ENCODE data around the gene PRSS16. TPM values are rescaled to one million over a fixed set of nuclear protein-coding genes. Genes with fewer than 3 reads are reported as not detected.

PRSS16 gene
- total and polyA plus RNA-seq, 10 donors, result 0.09 to 6.0 (median 0.88) TPM

- Histone ChIP-seq H3K4me3 (no peak overlapping the region), H3K27me3 (replicated peaks in 1 of 7) (peaks cover 0 to 100% (median 55%) of the 10 kb centered on the region in 7 donors), H3K4me1 (peaks cover 0 to 12% (median 0%) of the 10 kb centered on the region in 6 donors), H3K27ac (no peak overlapping the region), H3K9me3 (peaks cover 0 to 21% (median 0%) of the 10 kb centered on the region in 8 donors), H3K36me3 (no peaks in the 10 kb centered on the region)
- 88 to 92% (median 91%) methylated on average over 7 of the region's 7 CpGs for WGBS, 5 donors
- intact Hi-C loops (cut with DNase I; ENCODE audit: low total_unique reads), result no loop called here
- TF ChIP-seq POLR2A (IDR thresholded peaks at IDR 0.05), result no peak
- no peak for TF ChIP-seq POLR2AphosphoS5 (IDR thresholded peaks at IDR 0.05)
- no peak for TF ChIP-seq CTCF (IDR thresholded peaks at IDR 0.05 in 8 of 11, conservative IDR thresholded peaks at IDR 0.05 in 3 of 11)
- no peak for DNase-seq
Measured at GRCh38 chr6:27241443-27241842, 6.1 kb upstream of the PRSS16 start.

DNA sequence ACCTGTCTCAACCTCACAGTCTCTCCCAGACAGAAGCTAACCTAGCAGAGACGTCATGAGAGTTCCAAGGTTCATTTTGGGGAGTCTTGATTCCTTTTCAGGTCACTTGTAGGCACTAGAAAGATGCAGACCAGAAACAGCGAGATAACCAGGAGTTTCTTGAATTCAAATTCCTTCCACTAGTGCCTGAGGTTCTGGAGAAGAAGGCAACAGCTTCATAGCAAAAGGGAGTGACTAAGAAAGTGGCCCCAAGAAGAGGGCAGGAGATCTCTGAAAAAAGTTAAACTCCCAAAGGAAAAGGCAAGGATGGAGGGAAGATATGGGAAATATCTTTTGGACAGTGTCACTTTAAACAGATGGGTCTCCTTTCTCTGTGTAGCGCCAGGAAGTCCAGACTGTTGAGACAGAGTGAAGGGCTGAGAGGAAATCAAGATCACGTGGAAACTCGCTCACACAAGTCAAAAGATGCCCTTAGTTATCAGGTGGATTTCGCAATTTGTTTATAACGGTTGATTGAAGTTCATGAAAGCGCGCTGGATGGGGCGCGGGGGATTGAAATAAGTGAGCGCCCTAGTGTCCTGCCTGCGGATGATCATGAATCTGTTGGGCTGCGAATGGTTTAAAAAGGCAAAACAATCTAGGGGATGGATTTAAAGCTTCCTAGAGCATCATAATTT, 4.8 kb upstream of the PRSS16 start:
- Histone ChIP-seq H3K27me3 (replicated peaks in 1 of 7) (peaks cover 0 to 100% (median 42%) of the 10 kb centered on the region in 7 donors), H3K4me1 (peaks cover 0 to 8% (median 0%) of the 10 kb centered on the region in 6 donors), H3K9me3 (peaks cover 0 to 14% (median 0%) of the 10 kb centered on the region in 8 donors), H3K27ac (no peak overlapping the region), H3K4me3 (no peak overlapping the region), H3K36me3 (no peaks in the 10 kb centered on the region)
- TF ChIP-seq CTCF (IDR thresholded peaks at IDR 0.05 in 8 of 11, conservative IDR thresholded peaks at IDR 0.05 in 3 of 11) (no peak), POLR2A (IDR thresholded peaks at IDR 0.05) (no peak), POLR2AphosphoS5 (IDR thresholded peaks at IDR 0.05) (no peak)
- intact Hi-C loops (cut with DNase I; ENCODE audit: low total_unique reads), result no loop called here
- no peak for DNase-seq
- 60 to 69% (median 64%) methylated on average over 14 of the region's 14 CpGs for WGBS, 5 donors

DNA sequence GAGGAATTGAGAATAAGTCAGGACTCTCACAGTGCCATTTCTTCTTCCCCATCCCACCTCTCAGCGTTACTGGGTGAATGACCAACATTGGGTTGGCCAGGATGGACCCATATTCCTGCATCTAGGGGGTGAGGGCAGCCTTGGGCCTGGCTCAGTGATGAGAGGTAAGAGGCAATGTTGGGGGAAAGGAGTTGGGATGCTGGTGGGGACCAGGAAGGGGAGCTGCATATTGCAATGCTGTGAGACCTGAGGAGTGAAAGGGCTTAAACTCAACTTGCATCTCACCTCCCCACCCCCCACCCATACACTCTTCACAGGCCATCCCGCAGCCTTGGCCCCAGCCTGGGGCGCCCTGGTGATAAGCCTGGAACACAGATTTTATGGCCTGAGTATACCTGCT, 1.3 kb downstream of the PRSS16 start:
- 75 to 86% (median 84%) methylated on average over 3 of the region's 3 CpGs for WGBS, 5 donors
- H3K4me3 ChIP-seq, result no peak overlapping the region
- H3K4me1 ChIP-seq, result peaks cover 0 to 19% (median 10%) of the 10 kb centered on the region in 6 donors
- no peak overlapping the region for H3K27ac ChIP-seq
- intact Hi-C loops (cut with DNase I; ENCODE audit: low total_unique reads), result no loop called here
- peaks cover 4 to 100% (median 48%) of the 10 kb centered on the region in 7 donors for H3K27me3 ChIP-seq (replicated peaks in 1 of 7)
- no peak for TF ChIP-seq POLR2A (IDR thresholded peaks at IDR 0.05)
- TF ChIP-seq POLR2AphosphoS5 (IDR thresholded peaks at IDR 0.05), result no peak
- TF ChIP-seq CTCF (IDR thresholded peaks at IDR 0.05 in 8 of 11, conservative IDR thresholded peaks at IDR 0.05 in 3 of 11), result no peak
- H3K9me3 ChIP-seq, result no peaks in the 10 kb centered on the region
- DNase-seq, result no peak
- H3K36me3 ChIP-seq, result no peaks in the 10 kb centered on the region

DNA sequence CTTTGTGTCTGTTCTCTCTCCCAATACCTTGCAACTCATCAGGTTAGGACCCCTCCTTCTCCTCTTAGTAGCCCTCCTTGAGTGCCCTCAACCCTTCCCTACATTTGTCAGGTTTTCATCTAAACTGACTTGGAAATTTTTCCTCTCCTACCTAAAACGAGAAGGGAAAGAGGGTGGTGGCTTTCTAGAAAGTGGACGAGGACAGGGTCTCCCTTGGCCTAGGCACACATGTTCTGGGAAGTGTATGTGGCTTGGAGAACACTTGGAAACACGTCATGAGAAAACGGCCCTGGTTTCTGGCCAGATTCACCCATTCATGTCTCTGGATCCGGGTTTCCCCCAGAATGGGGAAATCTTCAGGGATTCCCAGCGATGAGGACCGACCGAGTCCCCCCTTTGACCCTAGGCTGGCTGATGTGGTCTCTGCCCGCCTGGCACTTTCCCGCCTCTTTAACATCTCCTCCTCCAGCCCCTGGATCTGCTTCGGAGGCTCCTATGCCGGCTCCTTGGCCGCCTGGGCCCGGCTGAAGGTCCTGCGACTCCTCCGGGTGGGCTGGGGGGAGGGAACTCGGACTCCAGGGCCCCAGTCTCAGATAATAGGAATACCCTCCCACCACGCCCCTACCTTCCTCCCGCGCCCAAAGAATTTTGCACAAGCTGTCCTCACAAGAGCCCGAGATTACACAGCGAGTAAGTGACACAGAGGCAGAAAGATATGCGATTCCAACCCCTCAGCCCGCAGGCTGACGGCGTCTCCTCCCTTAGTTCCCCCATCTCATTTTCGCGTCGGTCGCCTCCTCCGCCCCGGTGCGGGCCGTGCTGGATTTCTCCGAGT, 3.0 kb downstream of the PRSS16 start:
- Histone ChIP-seq H3K27ac (peak overlapping the region in 3 of 8 donors; percentile 47 to 76 (median 70)), H3K9me3 (no peaks in the 10 kb centered on the region), H3K27me3 (replicated peaks in 1 of 7) (peaks cover 4 to 99% (median 46%) of the 10 kb centered on the region in 7 donors), H3K4me3 (peak overlapping the region; percentile 45 to 81 (median 53)), H3K4me1 (peaks cover 0 to 19% (median 10%) of the 10 kb centered on the region in 6 donors), H3K36me3 (no peaks in the 10 kb centered on the region)
- DNase-seq, result no peak
- intact Hi-C loops (cut with DNase I; ENCODE audit: low total_unique reads), result no loop called here
- no peak for TF ChIP-seq CTCF (IDR thresholded peaks at IDR 0.05 in 8 of 11, conservative IDR thresholded peaks at IDR 0.05 in 3 of 11)
- no peak for TF ChIP-seq POLR2A (IDR thresholded peaks at IDR 0.05)
- TF ChIP-seq POLR2AphosphoS5 (IDR thresholded peaks at IDR 0.05), result no peak
- WGBS, 5 donors, result 6 to 13% (median 8%) methylated on average over 28 to 35 of the region's 35 CpGs
